Ovary (tissue), 3 donors: ENCODE results near the gene PRDM1.

Source experiments
- EP300 ChIP-seq: sonication (generic); formaldehyde crosslinking; IDR thresholded peaks from one replicate; pipeline ENCODE4 v1.6.1; 2017; ENCODE audit warnings: antibody characterized with exemption
- POLR2A ChIP-seq: fragments of 450-650 bp; IDR thresholded peaks from one replicate; pipeline ENCODE4 v1.6.1; 2017; ENCODE audit warnings: antibody characterized with exemption, mild to moderate bottlenecking, moderate library complexity
- TF ChIP-seq, protein P1 (sequence below), 3 donors: fragments of 450-650 bp in 2 of 3; fragments of 200-600 bp in 1 of 3; IDR thresholded peaks; one replicate each; pipeline versions ENCODE4 v1.5.1 to v1.8.0; 2016 to 2022; ENCODE audit warnings: antibody characterized with exemption in 3 of 3, mild to moderate bottlenecking in 1 of 3
- donor health status: DM: no; HTN: no; CAD: no.

DNA sequence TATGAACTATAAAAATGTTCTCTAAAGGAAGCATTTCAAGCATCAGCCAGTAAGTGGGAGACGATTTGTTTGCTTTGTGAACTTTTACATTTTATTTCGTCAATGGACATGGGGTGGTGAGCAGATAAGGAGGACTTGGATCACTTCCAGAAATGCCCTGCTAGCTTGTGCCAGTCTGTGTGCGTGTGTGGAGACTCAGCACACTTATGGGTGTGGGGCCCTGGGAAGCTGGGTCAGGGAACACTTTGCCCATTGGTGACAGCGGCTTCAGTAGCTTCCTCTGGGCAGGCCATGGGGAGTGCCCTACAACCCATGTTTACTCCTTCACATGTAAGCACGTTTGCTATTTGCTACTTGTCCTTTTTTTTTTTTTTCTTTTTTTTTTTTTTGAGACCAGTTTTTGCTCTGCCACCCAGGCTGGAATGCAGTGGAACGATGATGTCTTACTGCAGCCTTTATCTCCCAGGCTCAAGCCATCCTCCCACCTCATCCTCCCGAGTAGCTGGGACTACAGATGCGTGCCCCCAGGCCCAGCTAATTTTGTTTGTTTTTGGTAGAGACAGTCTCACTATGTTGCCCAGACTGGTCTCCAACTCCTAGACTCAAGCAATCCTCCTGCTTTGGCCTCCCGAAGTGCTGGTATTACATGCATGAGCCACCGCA, 24.2 kb downstream of the PRDM1 start:
- TF ChIP-seq POLR2A, result no peak
- TF ChIP-seq, protein P1, sequence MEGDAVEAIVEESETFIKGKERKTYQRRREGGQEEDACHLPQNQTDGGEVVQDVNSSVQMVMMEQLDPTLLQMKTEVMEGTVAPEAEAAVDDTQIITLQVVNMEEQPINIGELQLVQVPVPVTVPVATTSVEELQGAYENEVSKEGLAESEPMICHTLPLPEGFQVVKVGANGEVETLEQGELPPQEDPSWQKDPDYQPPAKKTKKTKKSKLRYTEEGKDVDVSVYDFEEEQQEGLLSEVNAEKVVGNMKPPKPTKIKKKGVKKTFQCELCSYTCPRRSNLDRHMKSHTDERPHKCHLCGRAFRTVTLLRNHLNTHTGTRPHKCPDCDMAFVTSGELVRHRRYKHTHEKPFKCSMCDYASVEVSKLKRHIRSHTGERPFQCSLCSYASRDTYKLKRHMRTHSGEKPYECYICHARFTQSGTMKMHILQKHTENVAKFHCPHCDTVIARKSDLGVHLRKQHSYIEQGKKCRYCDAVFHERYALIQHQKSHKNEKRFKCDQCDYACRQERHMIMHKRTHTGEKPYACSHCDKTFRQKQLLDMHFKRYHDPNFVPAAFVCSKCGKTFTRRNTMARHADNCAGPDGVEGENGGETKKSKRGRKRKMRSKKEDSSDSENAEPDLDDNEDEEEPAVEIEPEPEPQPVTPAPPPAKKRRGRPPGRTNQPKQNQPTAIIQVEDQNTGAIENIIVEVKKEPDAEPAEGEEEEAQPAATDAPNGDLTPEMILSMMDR (IDR thresholded peaks at IDR 0.05), result no peak
- TF ChIP-seq EP300, result no peak
